HEK293T (cell line): ENCODE measurements around the gene PRR33.

ENCODE experiments used
- CTCF ChIA-PET: fragments of 350-600 bp; formaldehyde crosslinking; extraction: SDS; loops from one replicate; lab custom pipeline; 2021; ENCODE audit warnings: antibody characterized with exemption, inconsistent platforms; lab: Yijun Ruan, JAX
- POLR2A ChIA-PET: fragments of 350-600 bp; formaldehyde crosslinking; extraction: SDS; loops from one replicate; lab custom pipeline; 2020; ENCODE audit warnings: antibody characterized with exemption, inconsistent platforms; lab: Yijun Ruan, JAX
- DNase-seq: peaks from one replicate; pipeline ENCODE4 v3.0.0; 2012; ENCODE audit warnings: mixed read lengths; ENCODE audit errors: extremely low spot score
- ARNT ChIP-seq: fragments of 450-650 bp; IDR thresholded peaks from 2 replicates; pipeline ENCODE4 v1.6.1; 2017; ENCODE audit warnings: mild to moderate bottlenecking
- BHLHE40 ChIP-seq: fragments of 450-650 bp; IDR thresholded peaks from 2 replicates; pipeline ENCODE4 v1.6.1; 2016; ENCODE audit warnings: mild to moderate bottlenecking, moderate library complexity, borderline replicate concordance
- CTBP1 ChIP-seq: fragments of 450-650 bp; IDR thresholded peaks from 2 replicates; pipeline ENCODE4 v1.6.1; 2016; ENCODE audit warnings: borderline replicate concordance
- ELF4 ChIP-seq: fragments of 450-650 bp; IDR thresholded peaks from 2 replicates; pipeline ENCODE4 v1.6.1; 2017; ENCODE audit warnings: antibody characterized with exemption
- FOXA1 ChIP-seq: fragments of 450-650 bp; IDR thresholded peaks from 2 replicates; pipeline ENCODE4 v1.6.1; 2016; ENCODE audit warnings: mild to moderate bottlenecking
- FOXK2 ChIP-seq: fragments of 450-650 bp; IDR thresholded peaks from 2 replicates; pipeline ENCODE4 v1.6.1; 2016; ENCODE audit warnings: mild to moderate bottlenecking
- FOXM1 ChIP-seq: fragments of 450-650 bp; IDR thresholded peaks from 2 replicates; pipeline ENCODE4 v1.6.1; 2017; ENCODE audit warnings: mild to moderate bottlenecking, borderline replicate concordance
- HDGF ChIP-seq: fragments of 450-650 bp; IDR thresholded peaks from 2 replicates; pipeline ENCODE4 v1.6.1; 2017; ENCODE audit warnings: antibody characterized with exemption, borderline replicate concordance
- L3MBTL2 ChIP-seq: fragments of 450-650 bp; conservative IDR thresholded peaks from 2 replicates; pipeline ENCODE4 v1.6.1; 2016; ENCODE audit warnings: mild to moderate bottlenecking
- LEF1 ChIP-seq: fragments of 450-650 bp; IDR thresholded peaks from 2 replicates; pipeline ENCODE4 v1.6.1; 2017; ENCODE audit warnings: mild to moderate bottlenecking, borderline replicate concordance
- NFRKB ChIP-seq: fragments of 450-650 bp; IDR thresholded peaks from 2 replicates; pipeline ENCODE4 v1.6.1; 2016; ENCODE audit warnings: mild to moderate bottlenecking, moderate library complexity
- PKNOX1 ChIP-seq: fragments of 450-650 bp; IDR thresholded peaks from 2 replicates; pipeline ENCODE4 v1.6.1; 2016
- SP1 ChIP-seq: fragments of 450-650 bp; IDR thresholded peaks from 2 replicates; pipeline ENCODE4 v1.6.1; 2017
- SUZ12 ChIP-seq: fragments of 450-650 bp; IDR thresholded peaks from 2 replicates; pipeline ENCODE4 v1.6.1; 2016; ENCODE audit warnings: mild to moderate bottlenecking
- TARDBP ChIP-seq: fragments of 450-650 bp; IDR thresholded peaks from 2 replicates; pipeline ENCODE4 v1.6.1; 2016
- ZNF384 ChIP-seq: fragments of 450-650 bp; IDR thresholded peaks from 2 replicates; pipeline ENCODE4 v1.6.1; 2016

PRR33 gene

DNA sequence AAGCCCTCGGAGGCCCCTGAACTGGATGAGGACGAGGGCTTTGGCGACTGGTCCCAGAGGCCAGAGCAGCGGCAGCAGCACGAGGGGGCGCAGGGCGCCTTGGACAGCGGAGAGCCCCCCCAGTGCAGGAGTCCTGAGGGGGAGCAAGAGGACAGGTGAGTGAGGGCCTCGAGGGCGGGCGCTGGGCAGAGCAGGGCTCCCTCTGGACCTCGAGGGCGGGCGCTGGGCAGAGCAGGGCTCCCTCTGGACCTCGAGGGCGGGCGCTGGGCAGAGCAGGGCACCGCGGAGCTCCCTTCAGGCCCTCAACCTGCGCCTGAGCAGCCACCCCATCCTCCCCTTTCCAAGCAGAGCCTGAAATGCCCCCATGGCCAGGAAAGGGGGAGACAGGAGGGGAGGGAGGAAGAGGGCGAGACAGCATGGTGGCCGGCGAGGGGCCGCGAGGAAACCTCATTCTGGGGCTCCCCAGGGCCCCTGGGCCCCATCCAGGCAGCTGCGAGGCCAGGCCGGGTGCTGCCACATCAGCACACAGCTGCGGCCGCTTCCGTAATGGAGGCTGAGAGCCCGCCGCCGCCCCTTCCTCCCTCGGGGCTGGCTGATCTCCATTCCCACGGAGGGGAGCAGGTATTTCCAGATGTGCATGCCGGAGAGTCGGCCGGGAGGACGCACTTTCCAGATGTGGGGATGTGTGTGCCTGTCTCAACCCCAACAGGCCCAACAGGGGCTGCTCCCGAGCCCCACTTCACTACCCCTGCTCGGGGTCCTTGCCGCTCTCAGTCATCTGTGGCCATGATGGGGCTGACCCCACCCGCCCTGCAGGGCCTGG lies 10.0 kb downstream of the PRR33 start:
- POLR2A ChIA-PET: interaction anchor here (0.6 to 1.5 kb wide), 3 partner anchors 64 to 68 kb away, joined by 3 to 5 read pairs (median 4); no protein-coding TSS in a partner anchor
- no peak for DNase-seq
- TF ChIP-seq PKNOX1 (no peak), BHLHE40 (no peak), ELF4 (no peak), HDGF (no peak), FOXM1 (no peak), NFRKB (no peak), ARNT (no peak), CTBP1 (no peak), FOXA1 (no peak)
- CTCF ChIA-PET: interaction anchor here (0.5 to 2.0 kb wide), 18 partner anchors 15 to 275 kb away, joined by 3 to 47 read pairs (median 4); partner anchors contain the start of gene TNNT3

- ChIA-PET POLR2A (no interaction called here), CTCF (interaction anchor here (0.7 kb wide), 1 partner anchor 15 kb away, joined by 4 read pairs; no protein-coding TSS in a partner anchor)
- TF ChIP-seq ELF4: no peak
- no peak for TF ChIP-seq SP1
- TF ChIP-seq LEF1: no peak
- TF ChIP-seq ARNT: no peak
- TF ChIP-seq ZNF384: no peak
- TF ChIP-seq NFRKB: no peak
- no peak for TF ChIP-seq TARDBP
- TF ChIP-seq SUZ12: no peak
- TF ChIP-seq FOXA1: no peak
- no peak for TF ChIP-seq FOXK2
- no peak for TF ChIP-seq L3MBTL2
- TF ChIP-seq HDGF: no peak
- no peak for TF ChIP-seq FOXM1
- no peak for DNase-seq
These were observed 10.8 kb downstream of the PRR33 start for GRCh38 chr11:1880746-1881441.

- POLR2A ChIA-PET: no interaction called here
- no peak for DNase-seq
- no peak for TF ChIP-seq LEF1
- CTCF ChIA-PET: no interaction called here
These were observed 11.6 kb downstream of the PRR33 start for GRCh38 chr11:1879941-1880720.

GRCh38 chr11:1879342-1879940 lies 12.3 kb downstream of the PRR33 start:
- TF ChIP-seq L3MBTL2 (no peak), HDGF (no peak), ARNT (no peak), CTBP1 (no peak), SUZ12 (no peak), FOXA1 (no peak), BHLHE40 (no peak), ELF4 (no peak), LEF1 (no peak), TARDBP (no peak), FOXM1 (no peak)
- no peak for DNase-seq
- ChIA-PET POLR2A (no interaction called here), CTCF (no interaction called here)

DNA sequence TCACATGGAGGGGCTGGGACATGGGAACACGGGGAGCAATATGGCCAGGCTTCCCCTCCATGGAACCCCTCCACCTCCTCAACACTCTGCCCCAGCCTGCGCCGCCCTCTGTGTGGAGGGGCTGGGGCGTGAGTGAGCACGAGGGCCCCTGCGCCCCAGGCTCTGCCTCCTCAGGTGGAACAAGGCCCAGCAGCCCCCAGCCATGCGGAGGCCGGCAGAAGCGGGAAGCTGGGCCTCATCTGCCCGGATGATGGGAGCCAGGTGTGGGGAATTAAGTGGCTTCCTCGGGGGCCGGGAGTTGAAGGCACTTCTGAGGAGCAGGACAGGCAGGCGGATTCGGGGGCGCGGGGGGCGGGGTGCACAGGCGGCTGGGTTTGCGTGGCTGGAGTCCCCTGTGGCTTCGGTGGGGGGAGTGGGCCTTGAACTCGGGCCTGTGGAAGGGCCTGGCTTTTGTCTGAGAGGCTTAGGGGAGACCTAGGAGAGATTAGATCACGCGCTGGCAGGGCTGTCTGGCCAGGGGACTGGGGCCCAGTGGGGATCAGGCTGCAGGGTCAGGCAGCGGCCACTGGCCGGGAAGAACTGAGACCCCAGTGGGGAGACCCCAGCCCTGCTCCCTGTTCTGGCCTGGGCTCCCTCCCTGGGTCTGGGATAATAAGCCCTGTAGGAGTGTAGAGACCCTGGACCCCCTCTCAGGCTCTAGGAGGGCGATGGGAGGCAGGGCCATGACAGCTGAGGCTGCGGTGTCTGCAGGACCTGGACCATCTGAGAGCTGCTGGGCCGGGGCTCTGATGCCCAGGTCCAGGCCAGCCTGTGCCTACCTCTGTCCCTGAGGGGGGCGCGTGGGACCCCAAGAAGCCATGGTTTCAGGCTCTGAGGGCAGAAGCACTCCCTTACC lies 13.3 kb downstream of the PRR33 start:
- DNase-seq: no peak
- ChIA-PET POLR2A (no interaction called here), CTCF (interaction anchor here (0.7 kb wide), 1 partner anchor 225 kb away, joined by 6 read pairs; no protein-coding TSS in a partner anchor)
- TF ChIP-seq ZNF384 (no peak), SP1 (no peak), ELF4 (no peak), TARDBP (no peak), ARNT (no peak), HDGF (no peak)
